HepG2 (cell line): ENCODE measurements around the gene MAPK11. TPM values are rescaled to one million over a fixed set of nuclear protein-coding genes. Genes with fewer than 3 reads are reported as not detected.
A peak's percentile ranks its signal among the peaks of the same experiment; 100 is the strongest.

Experiments
- SAP130 ChIP-seq: IDR thresholded peaks from 2 replicates; pipeline ENCODE4 v1.6.1; 2016; ENCODE audit warnings: low read depth
- TAF1 ChIP-seq: sonication (generic); formaldehyde crosslinking; IDR thresholded peaks from 2 replicates; pipeline ENCODE4 v1.4.0; 2020; ENCODE audit warnings: missing genetic modification reagents
- TARDBP ChIP-seq: sonication (generic); formaldehyde crosslinking; IDR thresholded peaks from 2 replicates; pipeline ENCODE4 v1.8.0; 2022; ENCODE audit warnings: mild to moderate bottlenecking, missing genetic modification reagents
- ZMYM4 ChIP-seq: sonication (generic); formaldehyde crosslinking; IDR thresholded peaks from 2 replicates; pipeline ENCODE4 v1.8.1; 2023; ENCODE audit warnings: mild to moderate bottlenecking, missing genetic modification reagents
- ZNF274 ChIP-seq: sonication (generic); formaldehyde crosslinking; IDR thresholded peaks from 2 replicates; pipeline ENCODE4 v1.5.1; 2020; ENCODE audit warnings: mild to moderate bottlenecking, missing genetic modification reagents
- ZNF687 ChIP-seq: sonication (generic); formaldehyde crosslinking; IDR thresholded peaks from 2 replicates; pipeline ENCODE4 v1.5.1; 2020; ENCODE audit warnings: mild to moderate bottlenecking, missing genetic modification reagents, moderate library complexity
- polyA plus RNA-seq, 8 experiments: library from polyadenylated mRNA; depleted of rRNA in 3 of 8; stranded (reverse) in 7 of 8; unstranded in 1 of 8; fragments of >200 nt; fragmentation: Illumina TruSeq in 4 of 8; extraction: Trizol in 4 of 8; gene quantifications; 2 replicates each; pipeline versions ENCODE4 v1.2.1 to v1.2.3, GENCODE V29; 2011 to 2016; ENCODE audit warnings: low read depth in 4 of 8, missing spikeins in 1 of 8, mixed read lengths in 1 of 8; ENCODE audit not compliant: insufficient read depth in 1 of 8
- total RNA-seq, 5 experiments: library from RNA; depleted of rRNA; stranded (reverse); fragments of >200 nt; fragmentation: Illumina TruSeq; extraction: Trizol; gene quantifications; 2 replicates each; pipeline ENCODE4 v1.2.3, GENCODE V29; 2016; ENCODE audit warnings: low read depth in 1 of 5
- TF ChIP-seq, protein P1 (sequence below): IDR thresholded peaks from 2 replicates; pipeline ENCODE4 v1.6.1; 2016; ENCODE audit warnings: missing compliant biosample characterization, missing genetic modification reagents, borderline replicate concordance

Gene MAPK11
- total and polyA plus RNA-seq, 2 of the 13 experiments (the other 11 are each of a cell fraction or from before 2014, with no cell fraction given): 0.15 to 0.17 TPM

- TF ChIP-seq ZNF687 (CRISPR knock-in tag) (peak; percentile 76), ZMYM4 (CRISPR knock-in tag) (0 out of 2 replicates have a peak, but pooled peaks have one; percentile 20), ZNF274 (no peak), TAF1 (CRISPR knock-in tag) (no peak), TARDBP (CRISPR knock-in tag) (0 out of 2 replicates have a peak, but pooled peaks have one; percentile 17), SAP130 (CRISPR knock-in tag) (peak; percentile 43; the same call in 1 of the 2 replicates)
- TF ChIP-seq, protein P1, sequence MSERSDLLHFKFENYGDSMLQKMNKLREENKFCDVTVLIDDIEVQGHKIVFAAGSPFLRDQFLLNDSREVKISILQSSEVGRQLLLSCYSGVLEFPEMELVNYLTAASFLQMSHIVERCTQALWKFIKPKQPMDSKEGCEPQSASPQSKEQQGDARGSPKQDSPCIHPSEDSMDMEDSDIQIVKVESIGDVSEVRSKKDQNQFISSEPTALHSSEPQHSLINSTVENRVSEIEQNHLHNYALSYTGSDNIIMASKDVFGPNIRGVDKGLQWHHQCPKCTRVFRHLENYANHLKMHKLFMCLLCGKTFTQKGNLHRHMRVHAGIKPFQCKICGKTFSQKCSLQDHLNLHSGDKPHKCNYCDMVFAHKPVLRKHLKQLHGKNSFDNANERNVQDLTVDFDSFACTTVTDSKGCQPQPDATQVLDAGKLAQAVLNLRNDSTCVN (CRISPR knock-in tag): no peak; the same call in 1 of the 2 replicates
Measured at GRCh38 chr22:50296658-50297490, 26.7 kb upstream of the MAPK11 start (continued).
